NCI-H1417 treated with DMSO at 0.1 percent for 48 hours (cell line): ENCODE measurements around the gene TIAM1.

Experiments used
- DNase-seq: peaks from one replicate; lab custom pipeline; 2025; lab: John Stamatoyannopoulos, UW

Gene TIAM1

DNA sequence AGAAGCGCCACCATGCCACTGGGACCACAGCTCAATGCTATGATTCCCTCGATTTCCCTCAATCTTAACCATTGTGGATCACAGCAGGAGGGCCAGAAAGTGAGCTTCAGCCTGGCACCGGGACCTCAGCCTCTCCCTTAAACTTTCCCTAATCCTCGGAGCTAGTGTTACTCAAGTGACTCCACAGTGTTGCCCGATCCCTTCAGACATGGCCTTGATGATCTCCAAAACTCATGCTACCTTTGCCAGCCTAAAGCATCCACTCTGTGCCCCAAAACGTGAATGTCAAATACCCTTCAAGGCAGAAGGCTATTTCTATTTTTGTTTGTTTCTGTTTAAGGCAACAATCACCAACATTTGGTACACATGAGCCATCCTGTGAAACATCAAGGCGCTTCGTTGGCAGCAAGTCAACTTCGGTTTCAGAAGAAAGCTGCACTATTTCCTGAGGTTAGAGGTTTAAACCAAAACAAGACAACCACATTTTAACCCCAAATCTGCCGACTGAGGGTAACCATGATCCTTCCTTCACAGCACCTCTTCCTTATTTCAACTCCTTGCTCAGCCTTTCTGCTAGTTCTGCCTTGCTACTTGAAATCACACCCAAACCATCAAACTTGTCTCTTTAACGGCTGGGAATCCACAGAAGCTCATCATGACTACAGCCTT is 211.4 kb downstream of the TIAM1 start:
- DNase-seq: no peak

DNA sequence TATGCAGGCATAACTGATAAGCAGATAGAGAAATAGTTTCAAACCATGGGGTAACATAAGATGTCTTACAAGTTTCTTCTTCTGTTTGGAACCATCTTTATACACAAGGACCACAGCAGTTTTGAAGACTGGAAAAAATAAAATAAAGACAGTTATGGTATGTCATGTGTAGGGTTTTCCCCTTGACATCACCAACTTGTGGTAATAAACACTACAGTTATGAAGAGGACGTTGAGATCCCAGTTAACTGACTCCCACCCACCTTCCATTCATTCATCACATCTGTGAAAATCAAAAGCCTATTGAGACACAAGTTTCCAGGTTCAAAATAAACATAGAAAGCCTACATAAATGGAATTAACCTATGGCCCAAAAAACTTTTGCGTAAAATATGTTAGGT is 213.2 kb downstream of the TIAM1 start:
- DNase-seq: no peak

DNA sequence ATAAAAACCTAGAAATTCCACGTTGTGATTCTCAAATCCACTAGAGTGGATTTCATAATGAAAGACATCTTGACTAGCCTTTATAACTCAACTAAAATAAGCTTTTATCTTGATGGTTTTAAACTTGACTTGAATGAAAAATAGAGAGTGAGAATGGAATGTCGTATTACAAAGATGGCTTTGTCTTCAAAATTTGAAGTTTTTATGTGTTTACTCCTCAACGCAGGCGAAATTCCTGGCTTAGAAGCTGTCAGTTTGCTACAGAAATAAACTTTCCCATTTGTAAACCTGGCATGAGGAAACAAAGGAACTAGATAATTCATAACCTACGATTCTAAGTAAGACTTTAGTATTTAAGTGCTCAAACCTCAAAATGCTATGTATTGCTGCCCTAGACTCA is 215.8 kb downstream of the TIAM1 start:
- DNase-seq: no peak

DNA sequence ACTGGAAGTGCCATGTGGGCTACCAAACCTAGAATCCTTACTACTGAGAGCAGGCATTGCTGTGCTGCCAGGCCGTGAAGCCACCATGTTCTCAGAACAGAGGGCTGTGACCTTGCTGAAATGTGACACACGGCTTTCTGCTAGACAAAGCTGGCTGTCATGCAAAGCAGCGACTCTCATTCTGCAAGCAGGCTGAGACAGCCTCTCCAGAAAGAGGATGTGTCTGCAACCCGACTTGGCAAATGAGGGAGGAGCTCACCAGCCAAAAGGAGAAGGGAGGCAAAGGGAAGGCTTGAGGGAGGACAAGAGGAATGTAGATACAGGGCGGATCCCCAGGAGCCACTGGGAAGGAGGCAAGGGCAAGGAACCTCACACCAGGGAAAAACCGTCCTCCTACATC is 220.1 kb downstream of the TIAM1 start:
- no peak for DNase-seq

DNA sequence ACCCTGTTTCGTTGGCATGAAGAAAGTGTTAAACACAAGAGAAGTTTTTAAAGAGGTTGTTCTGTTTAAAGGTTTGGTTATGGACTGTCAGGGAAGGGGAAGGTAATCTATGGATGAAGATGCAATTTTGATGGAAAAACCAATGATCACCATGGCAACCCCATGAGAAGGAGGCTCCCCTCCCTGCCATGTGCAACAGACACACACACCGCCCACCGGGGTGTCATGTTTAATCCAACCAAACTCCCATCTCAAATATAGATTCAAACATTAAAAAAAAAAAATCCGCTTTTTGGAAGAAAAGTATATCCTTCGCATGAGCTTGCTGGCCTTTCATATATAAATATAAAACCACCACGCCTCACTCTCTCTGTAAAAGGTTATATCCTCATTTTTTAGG is 224.9 kb downstream of the TIAM1 start:
- no peak for DNase-seq

DNA sequence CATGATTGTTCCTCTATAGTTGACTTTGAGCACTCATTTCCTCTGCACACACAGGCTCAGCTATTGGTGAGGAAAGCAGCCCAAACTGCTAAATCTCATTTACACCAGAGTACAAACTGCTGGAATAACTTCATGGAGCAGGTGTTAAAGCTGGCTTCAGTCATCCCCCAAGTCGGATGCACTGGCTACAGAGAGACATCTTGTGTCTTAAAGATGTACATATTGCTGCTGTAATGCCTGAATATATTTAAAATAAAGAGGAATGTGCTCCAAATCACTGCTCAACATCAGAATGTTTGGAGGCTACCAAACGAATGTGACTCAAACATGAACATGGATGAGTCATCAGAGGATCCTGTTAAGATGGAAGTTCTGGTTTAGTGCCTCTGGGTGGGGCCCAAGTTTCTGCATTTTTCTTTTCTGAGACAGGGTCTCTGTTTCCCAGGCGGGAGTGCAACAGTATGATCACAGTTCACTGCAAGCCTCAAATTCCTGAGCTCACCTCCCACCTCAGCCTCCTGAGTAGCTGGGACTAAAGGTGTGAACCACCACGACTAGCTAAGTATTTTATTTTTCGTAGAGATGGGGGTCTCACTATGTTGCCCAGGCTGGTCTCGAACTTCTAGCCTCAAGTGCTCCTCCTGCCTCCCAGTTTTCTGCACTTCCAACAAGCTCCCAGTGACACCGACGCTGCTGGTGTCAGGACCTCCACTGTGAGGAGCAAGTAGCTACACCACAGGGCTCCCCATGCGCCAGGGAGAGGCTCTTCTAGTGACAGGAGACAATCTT is 226.7 kb downstream of the TIAM1 start:
- DNase-seq: no peak

DNA sequence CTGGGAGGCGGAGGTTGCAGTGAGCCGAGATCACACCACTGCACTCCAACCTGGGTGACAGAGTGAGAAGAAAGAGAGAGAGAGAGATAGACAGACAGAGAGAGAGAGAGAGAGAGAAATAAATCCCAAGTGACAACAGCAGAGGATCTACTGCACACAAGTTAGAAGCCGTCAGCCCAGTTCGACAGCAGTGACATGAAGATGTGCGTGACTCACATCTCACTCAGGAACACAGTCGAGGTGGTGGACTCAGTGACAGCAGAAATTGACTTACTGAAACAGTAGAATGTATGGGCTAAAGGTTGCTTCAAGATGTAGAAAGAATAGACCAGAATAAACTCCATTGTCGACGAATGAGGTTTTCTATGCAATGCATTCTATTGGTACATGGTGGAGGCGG is 228.8 kb downstream of the TIAM1 start:
- no peak for DNase-seq

DNA sequence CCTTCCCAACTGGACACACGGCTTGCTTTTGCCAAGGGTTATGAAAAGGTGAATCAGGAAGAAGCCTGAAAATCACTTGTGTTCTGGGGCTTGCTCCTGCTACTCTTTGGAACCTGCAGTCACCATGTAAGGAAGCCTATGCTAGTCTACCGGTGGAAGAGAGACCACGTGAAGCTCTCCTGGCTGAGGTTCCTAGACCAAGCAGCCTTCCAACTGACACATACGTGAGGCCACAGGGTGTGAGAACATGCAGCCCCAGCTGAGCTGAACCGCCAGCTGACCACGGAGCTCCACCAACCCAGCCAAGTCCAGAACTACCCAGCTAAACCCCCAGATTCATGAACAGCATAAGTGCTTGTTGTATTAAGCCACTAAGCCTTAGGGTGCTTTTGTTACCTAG is 233.0 kb downstream of the TIAM1 start:
- no peak for DNase-seq

DNA sequence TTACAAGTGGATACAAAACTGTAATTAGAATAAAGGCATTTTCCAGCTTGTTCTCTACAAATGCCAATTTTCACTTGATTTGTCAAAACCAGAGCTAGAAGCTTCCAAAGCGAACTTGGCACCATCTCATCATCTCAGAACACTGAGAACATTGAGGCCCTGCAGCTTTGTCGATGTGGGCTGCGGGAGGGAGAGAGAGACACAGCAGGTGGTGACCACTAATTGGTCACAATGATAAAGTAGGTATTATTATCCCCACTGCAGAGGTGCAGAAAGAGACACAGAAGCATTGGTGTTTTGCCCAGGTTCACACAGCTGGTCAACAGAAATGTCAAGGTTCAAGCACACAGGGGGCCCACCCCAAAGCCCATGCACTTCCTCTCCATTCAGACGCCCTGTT is 233.6 kb downstream of the TIAM1 start:
- peak; percentile 22 for DNase-seq

DNA sequence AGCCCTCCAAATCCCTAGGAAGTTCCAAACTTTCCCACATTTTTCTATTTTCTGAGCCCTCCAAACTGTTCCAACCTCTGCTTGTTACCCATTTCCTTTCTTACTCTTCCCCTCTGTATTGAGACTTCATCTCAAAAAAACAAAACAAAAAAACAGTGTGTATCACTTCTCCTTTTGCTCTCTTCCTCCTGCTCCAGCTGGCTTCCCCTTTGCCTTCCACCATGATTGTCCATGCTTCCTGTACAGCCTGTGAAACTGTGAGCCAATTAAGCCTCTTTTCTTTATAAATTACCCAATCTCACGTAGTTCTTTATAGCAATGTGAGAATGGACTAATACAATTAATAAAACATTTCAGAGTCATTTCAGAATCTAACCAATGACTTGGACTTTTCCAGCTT is 236.2 kb downstream of the TIAM1 start:
- no peak for DNase-seq

DNA sequence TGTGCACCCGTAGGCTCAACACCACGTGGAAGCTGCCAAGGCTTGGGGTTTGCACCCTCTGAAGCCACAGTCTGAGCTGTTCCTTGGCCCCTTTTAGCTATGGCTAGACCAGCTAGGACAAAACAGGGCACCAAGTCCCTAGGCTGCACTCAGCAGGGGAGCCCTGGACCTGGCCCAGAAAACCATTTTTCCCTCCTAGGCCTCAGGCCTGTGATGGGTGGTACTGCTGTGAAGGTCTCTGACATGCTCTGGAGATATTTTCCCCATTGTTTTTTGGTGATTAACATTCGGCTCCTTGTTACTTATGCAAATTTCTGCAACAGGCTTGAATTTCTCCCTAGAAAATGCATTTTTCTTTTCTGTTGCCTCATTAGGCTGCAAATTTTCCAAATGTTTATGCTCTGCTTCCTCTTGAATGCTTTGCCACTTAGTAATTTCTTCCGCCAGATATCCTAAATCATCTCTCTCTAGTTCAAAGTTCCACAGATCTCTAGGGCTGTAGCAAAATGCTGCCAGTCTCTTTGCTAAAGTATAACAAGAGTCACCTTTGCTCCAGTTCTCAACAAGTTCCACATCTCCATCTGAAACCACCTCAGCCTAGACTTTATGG is 236.8 kb downstream of the TIAM1 start:
- no peak for DNase-seq

DNA sequence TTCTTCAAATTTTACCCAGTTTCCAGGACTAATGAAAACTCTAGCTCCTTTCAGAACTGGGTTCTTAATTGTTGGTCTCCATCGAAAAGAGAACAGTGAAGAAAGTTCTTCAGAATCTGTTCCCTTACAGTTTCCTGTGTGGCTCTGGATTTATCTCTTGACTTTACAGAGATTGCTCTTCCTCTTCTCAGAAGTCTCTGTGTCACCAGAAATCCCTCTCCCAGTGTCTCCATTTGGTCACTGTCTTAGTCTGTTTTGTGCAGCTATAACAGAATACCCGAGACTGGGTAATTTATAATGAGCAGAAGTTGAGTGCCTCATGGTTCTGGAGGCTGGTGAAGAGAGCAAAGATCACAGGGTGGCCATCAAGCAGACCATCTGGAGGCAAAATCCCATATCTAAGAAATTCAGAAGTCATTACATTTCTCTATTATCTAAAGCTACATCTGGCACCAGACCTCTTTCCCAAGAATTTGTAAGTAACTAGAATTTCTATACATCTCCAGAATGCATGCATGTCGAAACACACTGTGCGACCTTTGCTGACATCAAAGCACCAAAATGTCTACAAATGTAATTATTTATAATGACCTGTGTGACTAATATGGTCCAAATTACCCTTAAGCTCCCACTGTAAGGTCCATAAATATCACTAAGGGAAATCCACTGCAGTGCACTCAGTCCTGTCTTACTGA is 240.3 kb downstream of the TIAM1 start:
- DNase-seq: no peak

DNA sequence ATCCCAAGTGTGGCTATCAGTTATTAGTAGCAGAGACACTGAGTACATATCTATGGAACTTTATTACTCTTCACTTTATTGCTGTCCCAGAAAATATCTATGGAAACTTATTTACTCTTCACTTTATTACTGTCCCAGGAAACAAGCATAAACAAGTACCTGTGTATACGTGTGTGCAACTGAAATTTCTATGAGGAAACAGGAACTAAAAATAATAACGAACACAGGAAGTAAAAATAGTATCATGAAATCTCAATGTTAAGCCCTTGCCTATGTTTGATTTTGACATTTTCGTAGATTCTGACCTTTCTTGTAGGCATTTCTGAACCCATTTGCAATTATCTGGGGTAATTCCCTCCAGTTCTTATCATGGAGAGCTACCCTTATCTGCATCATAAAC is 240.9 kb downstream of the TIAM1 start:
- no peak for DNase-seq

DNA sequence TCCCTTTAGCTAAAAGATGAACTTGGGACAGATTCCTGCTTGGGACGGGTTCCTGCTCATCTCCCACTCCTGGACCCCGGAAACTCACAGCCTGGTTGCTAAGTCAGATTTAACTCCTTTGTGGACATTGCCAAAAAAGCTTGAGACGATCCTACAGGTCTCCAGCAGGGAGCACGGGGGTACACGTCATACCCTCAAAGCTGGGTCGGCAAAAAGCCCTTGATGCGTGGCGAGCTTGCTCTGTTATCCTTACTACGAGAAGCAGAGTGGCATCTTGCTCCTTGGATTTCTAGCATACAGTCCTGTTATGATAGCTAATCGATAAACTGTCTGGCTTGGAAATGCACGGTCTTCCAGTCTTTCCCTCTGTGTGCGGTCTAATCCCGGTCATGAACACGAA is 244.9 kb downstream of the TIAM1 start:
- no peak for DNase-seq

DNA sequence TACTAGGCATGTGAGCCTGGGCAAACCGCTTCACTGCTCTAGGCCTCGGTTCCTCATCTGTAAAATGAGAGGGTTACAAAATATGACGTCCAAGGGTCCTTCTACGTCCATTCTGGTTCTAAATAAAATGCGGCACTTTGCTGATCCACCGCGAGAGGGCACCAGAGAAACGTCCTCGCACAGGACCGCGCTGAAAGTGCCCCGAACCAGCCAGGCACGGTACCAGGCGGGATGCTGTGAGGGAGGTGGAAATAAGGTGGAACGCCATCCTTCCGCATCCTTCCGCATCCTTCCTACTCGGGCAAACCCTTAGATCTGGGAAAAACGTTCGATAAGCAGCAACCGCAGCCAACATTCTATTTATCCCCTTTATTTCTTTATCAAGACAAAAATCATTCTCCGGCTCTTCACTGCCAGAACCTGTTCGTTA is 245.5 kb downstream of the TIAM1 start:
- no peak for DNase-seq

DNA sequence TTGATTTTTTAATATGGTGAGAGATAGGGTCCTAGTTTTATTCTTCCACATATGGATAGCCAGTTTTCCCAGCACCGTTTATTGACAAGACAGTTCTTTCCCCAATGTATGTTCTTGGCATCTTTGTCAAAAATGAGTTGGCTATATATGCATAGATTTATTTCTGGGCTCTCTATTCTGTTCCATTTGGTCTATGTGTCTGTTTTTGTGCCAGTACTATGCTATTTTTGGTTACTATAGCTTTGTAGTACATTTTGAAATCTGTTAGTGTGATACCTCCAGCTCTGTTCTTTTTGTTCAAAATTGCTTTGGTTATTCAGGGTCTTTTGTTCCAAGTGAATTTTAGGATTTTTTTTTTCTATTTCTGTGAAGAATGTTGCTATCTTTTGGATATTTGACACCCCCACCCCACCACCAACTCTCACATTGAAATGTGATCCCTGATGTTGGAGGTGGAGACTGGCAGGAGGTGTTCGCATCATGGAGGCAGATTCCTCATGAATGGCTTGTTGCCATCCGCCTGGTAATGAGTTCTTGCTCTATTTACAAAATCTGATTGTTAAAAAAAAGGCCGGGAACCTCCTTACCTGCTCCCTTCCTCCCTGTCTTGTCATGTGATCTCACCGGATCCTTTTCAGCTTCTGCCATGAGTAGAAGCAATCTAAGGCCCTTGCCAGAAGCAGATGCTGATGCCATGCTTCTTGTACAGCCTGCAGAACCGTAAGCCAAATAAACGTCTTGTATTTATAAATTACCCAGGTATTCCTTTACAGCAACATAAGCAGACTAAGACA is 251.0 kb downstream of the TIAM1 start:
- DNase-seq: no peak

DNA sequence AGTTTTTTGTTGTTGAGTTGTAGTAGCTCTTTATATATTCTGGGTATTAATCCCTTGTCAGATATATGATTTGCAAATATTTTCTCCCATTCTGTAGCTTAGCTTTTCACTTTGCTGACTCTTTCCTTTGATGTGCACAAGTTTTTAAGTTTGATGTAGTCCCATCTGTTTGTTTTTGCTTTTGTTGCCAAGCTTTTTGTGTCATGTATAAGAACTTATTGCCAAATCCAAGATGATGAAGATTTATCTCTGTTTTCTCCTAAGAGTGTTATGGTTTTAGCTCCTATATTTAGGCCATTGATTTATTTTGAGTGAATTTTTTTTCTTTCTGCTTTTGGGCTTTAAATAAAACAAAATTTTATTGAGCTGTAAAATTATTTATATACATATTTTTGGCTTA is 253.7 kb downstream of the TIAM1 start:
- DNase-seq: no peak

DNA sequence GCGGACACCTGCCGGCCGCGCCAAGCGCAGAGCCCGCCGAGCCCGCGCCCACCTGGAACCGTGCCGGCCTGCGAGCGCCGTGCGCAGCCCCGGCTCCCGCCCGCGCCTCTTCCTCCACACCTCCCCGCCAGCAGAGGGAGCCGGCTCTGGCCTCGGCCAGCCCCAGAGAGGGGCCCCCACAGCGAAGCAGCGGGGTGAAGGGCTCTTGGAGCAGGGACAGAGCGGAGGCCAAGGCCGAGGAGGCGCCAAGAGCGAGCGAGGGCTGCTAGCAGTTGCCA is 255.6 kb downstream of the TIAM1 start:
- DNase-seq: no peak

DNA sequence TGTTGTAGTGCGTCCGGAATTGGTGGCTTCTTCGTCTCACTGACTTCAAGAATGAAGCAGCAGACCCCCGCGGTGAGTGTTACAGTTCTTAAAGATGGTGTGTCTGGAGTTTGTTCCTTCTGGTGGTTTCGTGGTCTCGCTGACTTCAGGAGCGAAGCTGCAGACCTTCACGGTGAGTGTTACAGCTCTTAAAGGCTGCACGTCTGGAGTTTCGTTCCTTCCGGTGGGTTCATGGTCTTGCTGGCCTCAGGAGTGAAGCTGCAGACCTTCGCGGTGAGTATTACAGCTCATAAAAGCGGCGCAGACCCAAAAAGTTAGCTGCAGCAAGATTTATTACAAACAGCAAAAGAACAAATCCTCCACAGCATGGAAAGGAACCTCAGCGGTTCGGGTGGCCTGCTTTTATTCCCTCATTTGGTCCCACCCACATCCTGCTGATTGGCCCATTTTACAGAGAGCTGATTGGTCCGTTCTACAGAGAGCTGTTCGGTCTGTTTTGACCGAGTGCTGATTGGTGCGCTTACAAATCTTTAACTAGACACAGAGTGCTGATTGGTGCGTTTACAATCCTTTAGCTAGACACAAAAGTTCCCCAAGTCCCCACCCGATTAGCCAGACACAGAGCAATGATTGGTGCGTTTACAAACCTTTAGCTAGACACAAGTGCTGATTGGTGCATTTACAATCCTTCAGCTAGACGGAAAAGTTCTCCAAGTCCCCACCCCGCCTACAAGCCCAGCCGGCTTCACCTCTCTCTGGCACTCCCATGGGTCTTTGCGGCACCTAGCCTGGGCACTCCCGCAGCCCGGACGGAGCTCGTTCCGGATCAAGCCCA is 256.2 kb downstream of the TIAM1 start:
- no peak for DNase-seq

DNA sequence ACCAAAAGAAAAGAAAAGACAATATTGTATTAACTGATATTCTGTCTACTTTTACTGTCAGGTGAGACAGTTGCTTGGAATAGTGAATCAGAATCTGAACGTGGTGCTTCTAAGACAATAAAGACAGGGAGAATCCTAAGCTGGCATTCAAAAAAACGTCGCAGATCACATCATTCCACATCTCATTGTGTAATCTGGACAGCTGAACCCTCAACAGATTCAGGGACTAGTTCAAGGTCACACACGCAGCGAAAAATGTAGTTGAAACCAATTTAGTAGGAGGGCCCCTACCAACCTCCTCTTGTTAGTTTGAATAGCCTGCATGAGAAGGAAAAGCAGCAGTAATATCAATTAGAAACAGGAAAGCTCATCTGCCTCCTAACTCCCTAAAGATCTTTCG is 259.4 kb downstream of the TIAM1 start:
- no peak for DNase-seq

DNA sequence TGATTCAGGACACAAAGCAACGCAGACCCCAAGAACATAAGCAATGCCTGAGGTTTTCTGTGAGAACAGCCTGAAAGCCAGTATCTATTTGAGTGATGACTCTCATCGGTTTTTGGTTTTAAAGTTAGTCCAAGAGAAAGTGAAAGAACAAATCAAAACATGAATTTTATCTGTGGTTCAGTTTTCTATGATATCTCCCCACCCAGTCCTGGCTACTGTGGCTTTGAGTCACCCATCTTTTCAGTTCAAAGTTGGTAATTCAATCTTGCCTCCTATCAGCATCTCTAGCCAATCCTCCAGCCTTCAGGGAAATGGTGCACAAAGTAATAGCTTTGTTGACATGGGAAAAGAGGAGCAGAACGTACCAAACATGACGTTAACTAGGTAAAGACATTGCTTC is 265.3 kb downstream of the TIAM1 start:
- DNase-seq: no peak
